ENCODE results near the gene NR4A3. TPM values are rescaled to one million over a fixed set of nuclear protein-coding genes. Genes with fewer than 3 reads are reported as not detected.
A peak's percentile ranks its signal among the peaks of the same experiment; 100 is the strongest.

NR4A3 gene
- total and polyA plus RNA-seq, 8 donors: 0.32 to 6.2 (median 0.76) TPM

GRCh38 chr9:99863955-99864354 lies 42.3 kb downstream of the NR4A3 start:
- Histone ChIP-seq H3K27ac (no peak overlapping the region), H3K4me3 (no peak overlapping the region), H3K4me1 (no peaks in the 10 kb centered on the region), H3K27me3 (no peaks in the 10 kb centered on the region), H3K36me3 (no peaks in the 10 kb centered on the region), H3K9me3 (no peaks in the 10 kb centered on the region)
- intact Hi-C loops (cut with DNase I): no loop called here
- TF ChIP-seq CTCF (IDR thresholded peaks at IDR 0.05): no peak
- DNase-seq (no peak), ATAC-seq (no peak)

- H3K27me3 ChIP-seq: no peaks in the 10 kb centered on the region
- H3K27ac ChIP-seq: no peak overlapping the region
- ATAC-seq (no peak), DNase-seq (no peak)
- H3K4me1 ChIP-seq: no peaks in the 10 kb centered on the region
- no peak overlapping the region for H3K4me3 ChIP-seq
- no peak for TF ChIP-seq CTCF (IDR thresholded peaks at IDR 0.05)
- intact Hi-C loops (cut with DNase I): no loop called here
- H3K36me3 ChIP-seq: no peaks in the 10 kb centered on the region
- no peaks in the 10 kb centered on the region for H3K9me3 ChIP-seq
These were observed 44.7 kb downstream of the NR4A3 start for GRCh38 chr9:99866398-99866797.

GRCh38 chr9:99867536-99867935 lies 45.9 kb downstream of the NR4A3 start:
- intact Hi-C loops (cut with DNase I): no loop called here
- H3K9me3 ChIP-seq: no peaks in the 10 kb centered on the region
- H3K4me1 ChIP-seq: no peaks in the 10 kb centered on the region
- H3K27me3 ChIP-seq: no peaks in the 10 kb centered on the region
- DNase-seq (no peak), ATAC-seq (peak; percentile 24)
- H3K27ac ChIP-seq: no peak overlapping the region
- H3K4me3 ChIP-seq: no peak overlapping the region
- H3K36me3 ChIP-seq: no peaks in the 10 kb centered on the region
- TF ChIP-seq CTCF (IDR thresholded peaks at IDR 0.05): no peak

- TF ChIP-seq CTCF (IDR thresholded peaks at IDR 0.05): no peak
- intact Hi-C loops (cut with DNase I): no loop called here
- Histone ChIP-seq H3K36me3 (no peaks in the 10 kb centered on the region), H3K4me1 (no peaks in the 10 kb centered on the region), H3K27ac (no peak overlapping the region), H3K4me3 (no peak overlapping the region), H3K27me3 (no peaks in the 10 kb centered on the region), H3K9me3 (no peaks in the 10 kb centered on the region)
- DNase-seq (no peak), ATAC-seq (no peak)
These were observed 46.3 kb downstream of the NR4A3 start for GRCh38 chr9:99867968-99868367.

- intact Hi-C loops (cut with DNase I): no loop called here
- DNase-seq (no peak), ATAC-seq (no peak)
- no peak overlapping the region for H3K4me3 ChIP-seq
- no peak overlapping the region for H3K27ac ChIP-seq
- H3K4me1 ChIP-seq: no peaks in the 10 kb centered on the region
- no peaks in the 10 kb centered on the region for H3K36me3 ChIP-seq
- H3K27me3 ChIP-seq: no peaks in the 10 kb centered on the region
- no peak for TF ChIP-seq CTCF (IDR thresholded peaks at IDR 0.05)
- no peaks in the 10 kb centered on the region for H3K9me3 ChIP-seq
These were observed 47.2 kb downstream of the NR4A3 start for GRCh38 chr9:99868845-99869244.

Measured in left lung (tissue), 10 donors.